ENCODE data around the gene ZSWIM6. TPM values are rescaled to one million over a fixed set of nuclear protein-coding genes. Genes with fewer than 3 reads are reported as not detected.

ZSWIM6 gene
- total and polyA plus RNA-seq, 2 experiments from 2014 or later: 3.9 to 6.0 TPM

- no peak for TF ChIP-seq ZNF462 (CRISPR knock-in tag; IDR thresholded peaks at IDR 0.05)
Observed at GRCh38 chr5:61465496-61465895, 133.4 kb downstream of the ZSWIM6 start (continued).

- Mint-ChIP-seq H3K9me3 (peaks cover 4% of the 10 kb centered on the region), H3K27me3 (ENCODE audit: insufficient read depth, low read depth, poor library complexity) (no peaks in the 10 kb centered on the region), H3K4me3 (no peak overlapping the region), H3K27ac (peak overlapping the region; percentile 58; the same call in 1 of the 2 replicates), H3K36me3 (ENCODE audit: low read depth) (peaks cover 4% of the 10 kb centered on the region; the same call in 2 of the 3 replicates), H3K4me1 (peaks cover 37% of the 10 kb centered on the region)
- no peak for DNase-seq (ENCODE audit: low spot score)
- H3K27me3 ChIP-seq (ENCODE audit: insufficient read depth): no peaks in the 10 kb centered on the region
- peaks cover 17% of the 10 kb centered on the region for H3K79me2 ChIP-seq (replicated peaks; ENCODE audit: insufficient read depth)
- H2AFZ ChIP-seq: no peak overlapping the region
- H3K4me2 ChIP-seq: no peak overlapping the region
- no peak for ATAC-seq
- no peaks in the 10 kb centered on the region; the same call in 1 of the 2 replicates for H4K20me1 ChIP-seq (replicated peaks; ENCODE audit: insufficient read depth)
- no peaks in the 10 kb centered on the region for H3K36me3 ChIP-seq (ENCODE audit: insufficient read depth)
- no peaks in the 10 kb centered on the region for H3K9me2 ChIP-seq (ENCODE audit: insufficient read depth)
- TF ChIP-seq, protein P1, sequence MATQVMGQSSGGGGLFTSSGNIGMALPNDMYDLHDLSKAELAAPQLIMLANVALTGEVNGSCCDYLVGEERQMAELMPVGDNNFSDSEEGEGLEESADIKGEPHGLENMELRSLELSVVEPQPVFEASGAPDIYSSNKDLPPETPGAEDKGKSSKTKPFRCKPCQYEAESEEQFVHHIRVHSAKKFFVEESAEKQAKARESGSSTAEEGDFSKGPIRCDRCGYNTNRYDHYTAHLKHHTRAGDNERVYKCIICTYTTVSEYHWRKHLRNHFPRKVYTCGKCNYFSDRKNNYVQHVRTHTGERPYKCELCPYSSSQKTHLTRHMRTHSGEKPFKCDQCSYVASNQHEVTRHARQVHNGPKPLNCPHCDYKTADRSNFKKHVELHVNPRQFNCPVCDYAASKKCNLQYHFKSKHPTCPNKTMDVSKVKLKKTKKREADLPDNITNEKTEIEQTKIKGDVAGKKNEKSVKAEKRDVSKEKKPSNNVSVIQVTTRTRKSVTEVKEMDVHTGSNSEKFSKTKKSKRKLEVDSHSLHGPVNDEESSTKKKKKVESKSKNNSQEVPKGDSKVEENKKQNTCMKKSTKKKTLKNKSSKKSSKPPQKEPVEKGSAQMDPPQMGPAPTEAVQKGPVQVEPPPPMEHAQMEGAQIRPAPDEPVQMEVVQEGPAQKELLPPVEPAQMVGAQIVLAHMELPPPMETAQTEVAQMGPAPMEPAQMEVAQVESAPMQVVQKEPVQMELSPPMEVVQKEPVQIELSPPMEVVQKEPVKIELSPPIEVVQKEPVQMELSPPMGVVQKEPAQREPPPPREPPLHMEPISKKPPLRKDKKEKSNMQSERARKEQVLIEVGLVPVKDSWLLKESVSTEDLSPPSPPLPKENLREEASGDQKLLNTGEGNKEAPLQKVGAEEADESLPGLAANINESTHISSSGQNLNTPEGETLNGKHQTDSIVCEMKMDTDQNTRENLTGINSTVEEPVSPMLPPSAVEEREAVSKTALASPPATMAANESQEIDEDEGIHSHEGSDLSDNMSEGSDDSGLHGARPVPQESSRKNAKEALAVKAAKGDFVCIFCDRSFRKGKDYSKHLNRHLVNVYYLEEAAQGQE (IDR thresholded peaks at IDR 0.05; ENCODE audit: unreplicated experiment): no peak
- TF ChIP-seq EZH2phosphoT487 (IDR thresholded peaks at IDR 0.05; ENCODE audit: unreplicated experiment) (no peak), CREB1 (CRISPR knock-in tag; IDR thresholded peaks at IDR 0.05; ENCODE audit: low read depth) (no peak), ETS1 (IDR thresholded peaks at IDR 0.05) (no peak), STAT1 (IDR thresholded peaks at IDR 0.05; ENCODE audit: unreplicated experiment) (no peak)
- TF ChIP-seq, protein P2, sequence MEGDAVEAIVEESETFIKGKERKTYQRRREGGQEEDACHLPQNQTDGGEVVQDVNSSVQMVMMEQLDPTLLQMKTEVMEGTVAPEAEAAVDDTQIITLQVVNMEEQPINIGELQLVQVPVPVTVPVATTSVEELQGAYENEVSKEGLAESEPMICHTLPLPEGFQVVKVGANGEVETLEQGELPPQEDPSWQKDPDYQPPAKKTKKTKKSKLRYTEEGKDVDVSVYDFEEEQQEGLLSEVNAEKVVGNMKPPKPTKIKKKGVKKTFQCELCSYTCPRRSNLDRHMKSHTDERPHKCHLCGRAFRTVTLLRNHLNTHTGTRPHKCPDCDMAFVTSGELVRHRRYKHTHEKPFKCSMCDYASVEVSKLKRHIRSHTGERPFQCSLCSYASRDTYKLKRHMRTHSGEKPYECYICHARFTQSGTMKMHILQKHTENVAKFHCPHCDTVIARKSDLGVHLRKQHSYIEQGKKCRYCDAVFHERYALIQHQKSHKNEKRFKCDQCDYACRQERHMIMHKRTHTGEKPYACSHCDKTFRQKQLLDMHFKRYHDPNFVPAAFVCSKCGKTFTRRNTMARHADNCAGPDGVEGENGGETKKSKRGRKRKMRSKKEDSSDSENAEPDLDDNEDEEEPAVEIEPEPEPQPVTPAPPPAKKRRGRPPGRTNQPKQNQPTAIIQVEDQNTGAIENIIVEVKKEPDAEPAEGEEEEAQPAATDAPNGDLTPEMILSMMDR (conservative IDR thresholded peaks at IDR 0.05; ENCODE audit: low read depth in 2 of 2): no peak
- H3K27ac ChIP-seq (ENCODE audit: low read depth): no peak overlapping the region
- no peaks in the 10 kb centered on the region for H3F3A ChIP-seq (replicated peaks; ENCODE audit: low read depth)
- H3K4me3 ChIP-seq: no peak overlapping the region
- peaks cover 34% of the 10 kb centered on the region for H3K4me1 ChIP-seq (ENCODE audit: insufficient read depth)
Observed at GRCh38 chr5:61466017-61466416, 134.0 kb downstream of the ZSWIM6 start.

Measured in GM23338 (cell line).